Measurements from ENCODE around the gene SLC17A7. TPM values are rescaled to one million over a fixed set of nuclear protein-coding genes. Genes with fewer than 3 reads are reported as not detected.

Gene SLC17A7
- total and polyA plus RNA-seq, 9 of the 15 experiments (the other 6 are each of a cell fraction or from before 2014, with no cell fraction given) = 1.1 to 15.7 (median 2.4) TPM

- no peak for TF ChIP-seq ZHX1 (conservative IDR thresholded peaks at IDR 0.05; ENCODE audit: low read length)
- no peak for TF ChIP-seq CHD2 (IDR thresholded peaks at IDR 0.05; ENCODE audit: low read depth, low read length)
- no peak for TF ChIP-seq ZSCAN32 (CRISPR knock-in tag; IDR thresholded peaks at IDR 0.05)
- no peak for TF ChIP-seq SP2 (IDR thresholded peaks at IDR 0.05; ENCODE audit: extremely low read depth, low read depth, low read length, poor library complexity, severe bottlenecking)
- TF ChIP-seq, protein P1, sequence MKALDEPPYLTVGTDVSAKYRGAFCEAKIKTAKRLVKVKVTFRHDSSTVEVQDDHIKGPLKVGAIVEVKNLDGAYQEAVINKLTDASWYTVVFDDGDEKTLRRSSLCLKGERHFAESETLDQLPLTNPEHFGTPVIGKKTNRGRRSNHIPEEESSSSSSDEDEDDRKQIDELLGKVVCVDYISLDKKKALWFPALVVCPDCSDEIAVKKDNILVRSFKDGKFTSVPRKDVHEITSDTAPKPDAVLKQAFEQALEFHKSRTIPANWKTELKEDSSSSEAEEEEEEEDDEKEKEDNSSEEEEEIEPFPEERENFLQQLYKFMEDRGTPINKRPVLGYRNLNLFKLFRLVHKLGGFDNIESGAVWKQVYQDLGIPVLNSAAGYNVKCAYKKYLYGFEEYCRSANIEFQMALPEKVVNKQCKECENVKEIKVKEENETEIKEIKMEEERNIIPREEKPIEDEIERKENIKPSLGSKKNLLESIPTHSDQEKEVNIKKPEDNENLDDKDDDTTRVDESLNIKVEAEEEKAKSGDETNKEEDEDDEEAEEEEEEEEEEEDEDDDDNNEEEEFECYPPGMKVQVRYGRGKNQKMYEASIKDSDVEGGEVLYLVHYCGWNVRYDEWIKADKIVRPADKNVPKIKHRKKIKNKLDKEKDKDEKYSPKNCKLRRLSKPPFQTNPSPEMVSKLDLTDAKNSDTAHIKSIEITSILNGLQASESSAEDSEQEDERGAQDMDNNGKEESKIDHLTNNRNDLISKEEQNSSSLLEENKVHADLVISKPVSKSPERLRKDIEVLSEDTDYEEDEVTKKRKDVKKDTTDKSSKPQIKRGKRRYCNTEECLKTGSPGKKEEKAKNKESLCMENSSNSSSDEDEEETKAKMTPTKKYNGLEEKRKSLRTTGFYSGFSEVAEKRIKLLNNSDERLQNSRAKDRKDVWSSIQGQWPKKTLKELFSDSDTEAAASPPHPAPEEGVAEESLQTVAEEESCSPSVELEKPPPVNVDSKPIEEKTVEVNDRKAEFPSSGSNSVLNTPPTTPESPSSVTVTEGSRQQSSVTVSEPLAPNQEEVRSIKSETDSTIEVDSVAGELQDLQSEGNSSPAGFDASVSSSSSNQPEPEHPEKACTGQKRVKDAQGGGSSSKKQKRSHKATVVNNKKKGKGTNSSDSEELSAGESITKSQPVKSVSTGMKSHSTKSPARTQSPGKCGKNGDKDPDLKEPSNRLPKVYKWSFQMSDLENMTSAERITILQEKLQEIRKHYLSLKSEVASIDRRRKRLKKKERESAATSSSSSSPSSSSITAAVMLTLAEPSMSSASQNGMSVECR (CRISPR knock-in tag; IDR thresholded peaks at IDR 0.05) = no peak; the same call in 1 of the 2 replicates
- TF ChIP-seq, protein P2, sequence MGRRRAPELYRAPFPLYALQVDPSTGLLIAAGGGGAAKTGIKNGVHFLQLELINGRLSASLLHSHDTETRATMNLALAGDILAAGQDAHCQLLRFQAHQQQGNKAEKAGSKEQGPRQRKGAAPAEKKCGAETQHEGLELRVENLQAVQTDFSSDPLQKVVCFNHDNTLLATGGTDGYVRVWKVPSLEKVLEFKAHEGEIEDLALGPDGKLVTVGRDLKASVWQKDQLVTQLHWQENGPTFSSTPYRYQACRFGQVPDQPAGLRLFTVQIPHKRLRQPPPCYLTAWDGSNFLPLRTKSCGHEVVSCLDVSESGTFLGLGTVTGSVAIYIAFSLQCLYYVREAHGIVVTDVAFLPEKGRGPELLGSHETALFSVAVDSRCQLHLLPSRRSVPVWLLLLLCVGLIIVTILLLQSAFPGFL (CRISPR knock-in tag; IDR thresholded peaks at IDR 0.05) = no peak
- no peak for TF ChIP-seq CGGBP1 (CRISPR knock-in tag; IDR thresholded peaks at IDR 0.05)
- no peak for TF ChIP-seq U2AF1 (optimal IDR thresholded peaks at IDR 0.05; ENCODE audit: low read depth, low read length)
- TF ChIP-seq ZBTB9 (CRISPR knock-in tag; IDR thresholded peaks at IDR 0.05) = no peak
- TF ChIP-seq SMAD1 (IDR thresholded peaks at IDR 0.05; ENCODE audit: low read depth, low read length, partially characterized antibody) = no peak
- peak; percentile 92 for TF ChIP-seq OTX1 (CRISPR knock-in tag; IDR thresholded peaks at IDR 0.05)
- no peak for TF ChIP-seq ZBTB8A (IDR thresholded peaks at IDR 0.05; ENCODE audit: partially characterized antibody)
- TF ChIP-seq, protein P3, sequence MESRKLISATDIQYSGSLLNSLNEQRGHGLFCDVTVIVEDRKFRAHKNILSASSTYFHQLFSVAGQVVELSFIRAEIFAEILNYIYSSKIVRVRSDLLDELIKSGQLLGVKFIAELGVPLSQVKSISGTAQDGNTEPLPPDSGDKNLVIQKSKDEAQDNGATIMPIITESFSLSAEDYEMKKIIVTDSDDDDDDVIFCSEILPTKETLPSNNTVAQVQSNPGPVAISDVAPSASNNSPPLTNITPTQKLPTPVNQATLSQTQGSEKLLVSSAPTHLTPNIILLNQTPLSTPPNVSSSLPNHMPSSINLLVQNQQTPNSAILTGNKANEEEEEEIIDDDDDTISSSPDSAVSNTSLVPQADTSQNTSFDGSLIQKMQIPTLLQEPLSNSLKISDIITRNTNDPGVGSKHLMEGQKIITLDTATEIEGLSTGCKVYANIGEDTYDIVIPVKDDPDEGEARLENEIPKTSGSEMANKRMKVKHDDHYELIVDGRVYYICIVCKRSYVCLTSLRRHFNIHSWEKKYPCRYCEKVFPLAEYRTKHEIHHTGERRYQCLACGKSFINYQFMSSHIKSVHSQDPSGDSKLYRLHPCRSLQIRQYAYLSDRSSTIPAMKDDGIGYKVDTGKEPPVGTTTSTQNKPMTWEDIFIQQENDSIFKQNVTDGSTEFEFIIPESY (CRISPR knock-in tag; IDR thresholded peaks at IDR 0.05) = peak; percentile 20; the same call in 1 of the 2 replicates
- no peak for TF ChIP-seq SMAD3 (CRISPR knock-in tag; conservative IDR thresholded peaks at IDR 0.05)
Observed at GRCh38 chr19:49391581-49392399, 49.5 kb downstream of the SLC17A7 start (continued).
